Measurements from ENCODE around the gene DNAJC7. TPM values are rescaled to one million over a fixed set of nuclear protein-coding genes. Genes with fewer than 3 reads are reported as not detected.

Gene DNAJC7
- total and polyA plus RNA-seq, 2 donors from 2014 or later, result 88.1 to 141 TPM

DNA sequence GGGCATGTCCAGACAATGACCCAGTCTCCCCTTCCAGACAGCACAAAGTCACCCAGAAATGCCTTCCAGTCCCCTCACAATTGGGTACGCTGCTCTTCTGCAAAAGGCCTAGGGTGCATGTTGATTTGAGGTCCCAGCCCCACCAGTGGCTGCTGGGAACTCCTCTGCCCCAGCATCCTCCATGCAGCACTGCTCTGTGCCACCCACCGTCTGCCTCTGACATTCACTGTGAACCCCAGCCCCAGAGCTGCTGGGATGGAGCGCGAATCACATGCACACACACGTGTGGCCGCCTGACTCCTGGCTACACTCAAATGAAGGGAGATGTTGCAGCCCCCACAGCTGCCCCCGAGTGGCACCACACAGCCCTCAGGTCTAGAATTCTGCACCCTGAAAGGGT lies 34.4 kb upstream of the DNAJC7 start:
- Histone ChIP-seq H3K9ac (ENCODE audit: low read length in 3 of 3) (no peak overlapping the region), H3K4me3 (ENCODE audit: low read length in 3 of 3) (no peak overlapping the region), H3K4me1 (ENCODE audit: control insufficient read depth in 2 of 3, insufficient read depth in 2 of 3, low read depth in 1 of 3, low read length in 3 of 3) (peaks cover 0 to 2% (median 0%) of the 10 kb centered on the region in 3 donors), H3K36me3 (ENCODE audit: control insufficient read depth in 2 of 3, insufficient read depth in 3 of 3, low read length in 3 of 3) (no peaks in the 10 kb centered on the region), H3K27me3 (ENCODE audit: control insufficient read depth, insufficient read depth, low read length) (no peaks in the 10 kb centered on the region), H3K9me3 (ENCODE audit: control insufficient read depth in 2 of 3, insufficient read depth in 1 of 3, low read length in 3 of 3) (no peaks in the 10 kb centered on the region), H3K27ac (ENCODE audit: low read depth in 2 of 2, low read length in 2 of 2) (no peak overlapping the region)
- TF ChIP-seq, protein P1, sequence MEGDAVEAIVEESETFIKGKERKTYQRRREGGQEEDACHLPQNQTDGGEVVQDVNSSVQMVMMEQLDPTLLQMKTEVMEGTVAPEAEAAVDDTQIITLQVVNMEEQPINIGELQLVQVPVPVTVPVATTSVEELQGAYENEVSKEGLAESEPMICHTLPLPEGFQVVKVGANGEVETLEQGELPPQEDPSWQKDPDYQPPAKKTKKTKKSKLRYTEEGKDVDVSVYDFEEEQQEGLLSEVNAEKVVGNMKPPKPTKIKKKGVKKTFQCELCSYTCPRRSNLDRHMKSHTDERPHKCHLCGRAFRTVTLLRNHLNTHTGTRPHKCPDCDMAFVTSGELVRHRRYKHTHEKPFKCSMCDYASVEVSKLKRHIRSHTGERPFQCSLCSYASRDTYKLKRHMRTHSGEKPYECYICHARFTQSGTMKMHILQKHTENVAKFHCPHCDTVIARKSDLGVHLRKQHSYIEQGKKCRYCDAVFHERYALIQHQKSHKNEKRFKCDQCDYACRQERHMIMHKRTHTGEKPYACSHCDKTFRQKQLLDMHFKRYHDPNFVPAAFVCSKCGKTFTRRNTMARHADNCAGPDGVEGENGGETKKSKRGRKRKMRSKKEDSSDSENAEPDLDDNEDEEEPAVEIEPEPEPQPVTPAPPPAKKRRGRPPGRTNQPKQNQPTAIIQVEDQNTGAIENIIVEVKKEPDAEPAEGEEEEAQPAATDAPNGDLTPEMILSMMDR (IDR thresholded peaks at IDR 0.05; ENCODE audit: borderline replicate concordance, extremely low read depth, insufficient read depth), result no peak
- FAIRE-seq (no peak), DNase-seq (no peak)
- intact Hi-C loops (cut with DNase I), result no loop called here

DNA sequence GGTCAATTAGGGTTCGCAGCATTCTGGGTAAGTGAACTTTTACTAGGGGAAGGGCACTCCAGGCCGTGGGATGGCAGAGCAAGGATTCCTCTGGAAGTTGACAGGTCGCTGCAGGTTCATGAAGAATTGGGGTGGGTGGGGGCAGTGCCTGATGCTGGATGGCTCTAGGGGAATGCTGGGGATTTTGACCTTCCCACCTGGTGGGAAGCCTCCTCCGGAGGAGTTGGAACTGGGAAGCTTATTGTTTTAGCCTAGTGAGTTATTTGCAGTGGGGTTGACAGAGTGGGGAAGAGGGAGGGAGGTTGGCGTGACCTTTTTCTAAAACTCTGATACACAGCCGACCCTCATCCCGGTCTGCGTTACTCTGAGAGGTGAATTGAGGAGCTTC lies 33.8 kb upstream of the DNAJC7 start:
- intact Hi-C loops (cut with DNase I), result no loop called here
- H3K4me3 ChIP-seq (ENCODE audit: low read length in 3 of 3), result peak overlapping the region; percentile 44 to 72 (median 58)
- no peaks in the 10 kb centered on the region for H3K9me3 ChIP-seq (ENCODE audit: control insufficient read depth in 2 of 3, insufficient read depth in 1 of 3, low read length in 3 of 3)
- peaks cover 0 to 2% (median 0%) of the 10 kb centered on the region in 3 donors for H3K4me1 ChIP-seq (ENCODE audit: control insufficient read depth in 2 of 3, insufficient read depth in 2 of 3, low read depth in 1 of 3, low read length in 3 of 3)
- TF ChIP-seq, protein P1 (IDR thresholded peaks at IDR 0.05; ENCODE audit: borderline replicate concordance, extremely low read depth, insufficient read depth), result no peak
- no peaks in the 10 kb centered on the region for H3K36me3 ChIP-seq (ENCODE audit: control insufficient read depth in 2 of 3, insufficient read depth in 3 of 3, low read length in 3 of 3)
- H3K27ac ChIP-seq (ENCODE audit: low read depth in 2 of 2, low read length in 2 of 2), result no peak overlapping the region
- FAIRE-seq, result no peak
- no peaks in the 10 kb centered on the region for H3K27me3 ChIP-seq (ENCODE audit: control insufficient read depth, insufficient read depth, low read length)
- DNase-seq, result no peak
- no peak overlapping the region for H3K9ac ChIP-seq (ENCODE audit: low read length in 3 of 3)

DNA sequence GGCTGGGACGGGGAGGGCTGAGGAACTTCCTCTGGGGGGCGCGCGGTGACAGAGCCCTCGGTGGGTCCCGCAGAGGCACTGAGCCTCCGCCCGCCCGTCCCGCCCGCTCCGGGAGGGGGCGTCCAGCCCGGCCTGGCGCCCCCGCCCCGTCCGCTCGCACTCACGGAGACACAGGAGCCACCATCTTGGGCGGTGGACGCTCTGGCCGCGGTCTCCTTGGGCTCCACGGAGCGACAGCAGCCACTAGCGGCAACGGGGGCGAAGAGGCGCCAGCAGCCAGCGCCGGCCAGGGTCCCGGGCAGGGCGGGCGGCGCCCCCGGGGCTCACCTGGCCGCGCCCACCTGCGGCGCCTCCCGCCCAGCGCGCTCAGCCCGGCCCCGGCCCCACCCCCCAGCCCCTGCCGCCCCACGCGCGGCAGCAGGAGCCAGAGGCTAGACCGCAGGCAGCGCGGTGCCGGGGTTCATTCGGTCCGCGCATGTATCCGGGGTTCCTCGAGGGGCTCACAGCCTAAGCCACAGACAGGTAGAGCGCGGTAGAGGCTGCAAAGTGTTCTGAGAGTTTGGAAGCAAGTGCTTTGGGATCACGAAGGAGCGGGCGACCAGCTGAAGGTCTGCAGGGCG lies 33.3 kb upstream of the DNAJC7 start, which contains the start of gene C17orf113:
Gene C17orf113 (minus strand): TSS at position 209 of the 620 bp plus-strand sequence. CDS start 7,225 bp downstream, outside the sequence.
- H3K4me3 ChIP-seq (ENCODE audit: low read length in 3 of 3), result peak within 1 kb of the TSS; percentile 57 to 72 (median 67)
- no peaks in the 10 kb centered on the region for H3K9me3 ChIP-seq (ENCODE audit: control insufficient read depth in 2 of 3, insufficient read depth in 1 of 3, low read length in 3 of 3)
- TF ChIP-seq, protein P1 (IDR thresholded peaks at IDR 0.05; ENCODE audit: borderline replicate concordance, extremely low read depth, insufficient read depth), result peak; percentile 31
- peak within 1 kb of the TSS in 2 of 3 donors; percentile 19 to 28 for H3K9ac ChIP-seq (ENCODE audit: low read length in 3 of 3)
- intact Hi-C loops (cut with DNase I), result no loop called here
- FAIRE-seq, result no peak
- peak; percentile 75 to 89 (median 76) for DNase-seq
- H3K36me3 ChIP-seq (ENCODE audit: control insufficient read depth in 2 of 3, insufficient read depth in 3 of 3, low read length in 3 of 3), result no peaks in the 10 kb centered on the region
- no peak within 1 kb of the TSS for H3K27ac ChIP-seq (ENCODE audit: low read depth in 2 of 2, low read length in 2 of 2)
- peaks cover 0 to 2% (median 0%) of the 10 kb centered on the region in 3 donors for H3K4me1 ChIP-seq (ENCODE audit: control insufficient read depth in 2 of 3, insufficient read depth in 2 of 3, low read depth in 1 of 3, low read length in 3 of 3)
- no peaks in the 10 kb centered on the region for H3K27me3 ChIP-seq (ENCODE audit: control insufficient read depth, insufficient read depth, low read length)
